Osteoblast (primary cell): Measurements from ENCODE around the gene GNG14. TPM values are rescaled to one million over a fixed set of nuclear protein-coding genes. Genes with fewer than 3 reads are reported as not detected.
A peak's percentile ranks its signal among the peaks of the same experiment; 100 is the strongest.
"Not testable (repeated sequence)": the region's sequence is repeated elsewhere in the genome, so short reads cannot be mapped to it uniquely, and the experiment has no call there.

Source experiments
- DNase-seq: peaks from one replicate; pipeline ENCODE4 v3.0.0; 2011; ENCODE audit warnings: low spot score, mixed read lengths; ENCODE audit not compliant: insufficient read length; ENCODE audit errors: missing footprints
- H2AFZ ChIP-seq: 2 replicates; pipeline ENCODE4 v1.6.0; 2011; ENCODE audit warnings: mild to moderate bottlenecking, low read length
- H3K27ac ChIP-seq: 2 replicates; pipeline ENCODE4 v1.5.1; 2011; ENCODE audit warnings: mild to moderate bottlenecking, low read depth, low read length, moderate library complexity
- H3K27me3 ChIP-seq: 2 replicates; pipeline ENCODE4 v1.6.0; 2012; ENCODE audit warnings: mild to moderate bottlenecking, control low read depth, inconsistent platforms, low read length, moderate library complexity; ENCODE audit not compliant: insufficient read depth
- H3K36me3 ChIP-seq: 2 replicates; pipeline ENCODE4 v1.5.1; 2011; ENCODE audit warnings: mild to moderate bottlenecking, low read length, control low read depth, moderate library complexity; ENCODE audit not compliant: insufficient read depth
- H3K4me1 ChIP-seq: 2 replicates; pipeline ENCODE4 v1.5.1; 2011; ENCODE audit warnings: mild to moderate bottlenecking, low read length, control low read depth, moderate library complexity; ENCODE audit not compliant: insufficient read depth
- H3K4me2 ChIP-seq: 2 replicates; pipeline ENCODE4 v1.6.0; 2011; ENCODE audit warnings: mild to moderate bottlenecking, low read length; ENCODE audit not compliant: insufficient read depth
- H3K4me3 ChIP-seq: fragments of 200-600 bp; sonication (generic); 3 replicates; pipeline ENCODE4 v1.5.1; 2012; ENCODE audit warnings: mild to moderate bottlenecking, low read length, inconsistent platforms; ENCODE audit not compliant: insufficient read depth
- H3K79me2 ChIP-seq: 2 replicates; pipeline ENCODE4 v1.6.0; 2012; ENCODE audit warnings: mild to moderate bottlenecking, low read length, control low read depth, inconsistent platforms; ENCODE audit not compliant: insufficient read depth
- H3K9me3 ChIP-seq: 2 replicates; pipeline ENCODE4 v1.5.1; 2011; ENCODE audit warnings: low read depth, low read length, control low read depth
- H4K20me1 ChIP-seq: 2 replicates; pipeline ENCODE4 v1.6.0; 2012; ENCODE audit warnings: mild to moderate bottlenecking, low read length, control low read depth; ENCODE audit not compliant: insufficient read depth
- total RNA-seq: library from RNA; depleted of rRNA; stranded (reverse); fragments of >200 nt; gene quantifications from 2 replicates; pipeline ENCODE4 v1.2.3, GENCODE V29; 2012
- TF ChIP-seq, protein P1 (sequence below): IDR thresholded peaks from 2 replicates; pipeline ENCODE4 v1.5.1; 2011; ENCODE audit warnings: mild to moderate bottlenecking, low read depth, low read length, moderate library complexity; ENCODE audit errors: extremely low read depth

GNG14 gene
- total RNA-seq, 1 donor = not detected

DNA sequence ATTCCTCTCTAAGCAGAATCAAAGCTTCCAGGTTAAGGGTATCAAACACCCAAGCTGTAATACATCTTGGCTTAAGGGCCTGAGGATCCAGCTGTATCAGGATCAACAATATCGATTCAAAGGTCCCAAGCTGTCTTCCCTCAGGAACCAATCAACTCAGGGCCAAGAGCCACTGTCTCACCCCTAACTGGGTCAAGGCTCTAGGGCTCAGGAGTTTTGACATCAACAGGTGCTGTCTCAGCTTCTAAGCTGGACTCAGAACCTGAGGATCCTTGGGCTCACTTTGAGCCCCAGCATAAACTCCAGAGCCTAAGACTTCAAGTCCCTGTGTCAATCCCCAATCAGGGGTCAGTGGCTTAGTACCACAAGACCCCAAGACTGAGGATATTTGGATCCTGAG, 7.7 kb downstream of the GNG14 start:
- H3K27me3 ChIP-seq = no peaks in the 10 kb centered on the region
- peaks cover 9% of the 10 kb centered on the region for H3K4me1 ChIP-seq
- TF ChIP-seq, protein P1, sequence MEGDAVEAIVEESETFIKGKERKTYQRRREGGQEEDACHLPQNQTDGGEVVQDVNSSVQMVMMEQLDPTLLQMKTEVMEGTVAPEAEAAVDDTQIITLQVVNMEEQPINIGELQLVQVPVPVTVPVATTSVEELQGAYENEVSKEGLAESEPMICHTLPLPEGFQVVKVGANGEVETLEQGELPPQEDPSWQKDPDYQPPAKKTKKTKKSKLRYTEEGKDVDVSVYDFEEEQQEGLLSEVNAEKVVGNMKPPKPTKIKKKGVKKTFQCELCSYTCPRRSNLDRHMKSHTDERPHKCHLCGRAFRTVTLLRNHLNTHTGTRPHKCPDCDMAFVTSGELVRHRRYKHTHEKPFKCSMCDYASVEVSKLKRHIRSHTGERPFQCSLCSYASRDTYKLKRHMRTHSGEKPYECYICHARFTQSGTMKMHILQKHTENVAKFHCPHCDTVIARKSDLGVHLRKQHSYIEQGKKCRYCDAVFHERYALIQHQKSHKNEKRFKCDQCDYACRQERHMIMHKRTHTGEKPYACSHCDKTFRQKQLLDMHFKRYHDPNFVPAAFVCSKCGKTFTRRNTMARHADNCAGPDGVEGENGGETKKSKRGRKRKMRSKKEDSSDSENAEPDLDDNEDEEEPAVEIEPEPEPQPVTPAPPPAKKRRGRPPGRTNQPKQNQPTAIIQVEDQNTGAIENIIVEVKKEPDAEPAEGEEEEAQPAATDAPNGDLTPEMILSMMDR = no peak
- peak; percentile 60 for DNase-seq
- no peaks in the 10 kb centered on the region for H3K9me3 ChIP-seq
- no peak overlapping the region for H3K27ac ChIP-seq
- H3K79me2 ChIP-seq = peaks cover 16% of the 10 kb centered on the region
- H3K36me3 ChIP-seq = peaks cover 25% of the 10 kb centered on the region
- H2AFZ ChIP-seq = peak overlapping the region; percentile 20
- H4K20me1 ChIP-seq = no peaks in the 10 kb centered on the region
- peak overlapping the region; percentile 90 for H3K4me3 ChIP-seq
- peak overlapping the region; percentile 88 for H3K4me2 ChIP-seq

DNA sequence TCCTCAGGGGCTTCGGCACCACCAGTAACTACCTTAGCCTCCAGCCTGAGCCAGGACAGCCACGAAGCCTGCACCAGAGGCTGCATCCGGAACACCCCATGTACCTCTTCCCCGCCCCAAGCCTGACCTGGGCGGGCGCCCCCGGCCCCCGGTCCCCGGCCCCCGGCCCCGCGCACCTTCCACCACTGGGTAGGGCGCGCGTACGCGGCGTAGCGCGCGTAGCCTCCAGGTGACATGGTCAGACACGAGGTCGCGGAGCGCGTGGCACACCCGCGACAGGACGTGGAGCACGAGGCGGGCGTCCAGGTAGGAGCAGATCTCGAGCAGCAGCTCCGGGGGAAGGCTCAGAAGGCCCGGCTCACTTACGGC, 8.2 kb downstream of the GNG14 start:
- H3K4me2 ChIP-seq = peak overlapping the region; percentile 88
- TF ChIP-seq, protein P1 = no peak
- peak overlapping the region; percentile 67 for H3K27ac ChIP-seq
- peak overlapping the region; percentile 90 for H3K4me3 ChIP-seq
- H3K36me3 ChIP-seq = peaks cover 29% of the 10 kb centered on the region
- no peaks in the 10 kb centered on the region for H3K9me3 ChIP-seq
- H2AFZ ChIP-seq = peak overlapping the region; percentile 83
- DNase-seq = no peak
- H4K20me1 ChIP-seq = no peaks in the 10 kb centered on the region
- H3K79me2 ChIP-seq = peaks cover 16% of the 10 kb centered on the region
- H3K27me3 ChIP-seq = no peaks in the 10 kb centered on the region
- H3K4me1 ChIP-seq = peaks cover 9% of the 10 kb centered on the region

DNA sequence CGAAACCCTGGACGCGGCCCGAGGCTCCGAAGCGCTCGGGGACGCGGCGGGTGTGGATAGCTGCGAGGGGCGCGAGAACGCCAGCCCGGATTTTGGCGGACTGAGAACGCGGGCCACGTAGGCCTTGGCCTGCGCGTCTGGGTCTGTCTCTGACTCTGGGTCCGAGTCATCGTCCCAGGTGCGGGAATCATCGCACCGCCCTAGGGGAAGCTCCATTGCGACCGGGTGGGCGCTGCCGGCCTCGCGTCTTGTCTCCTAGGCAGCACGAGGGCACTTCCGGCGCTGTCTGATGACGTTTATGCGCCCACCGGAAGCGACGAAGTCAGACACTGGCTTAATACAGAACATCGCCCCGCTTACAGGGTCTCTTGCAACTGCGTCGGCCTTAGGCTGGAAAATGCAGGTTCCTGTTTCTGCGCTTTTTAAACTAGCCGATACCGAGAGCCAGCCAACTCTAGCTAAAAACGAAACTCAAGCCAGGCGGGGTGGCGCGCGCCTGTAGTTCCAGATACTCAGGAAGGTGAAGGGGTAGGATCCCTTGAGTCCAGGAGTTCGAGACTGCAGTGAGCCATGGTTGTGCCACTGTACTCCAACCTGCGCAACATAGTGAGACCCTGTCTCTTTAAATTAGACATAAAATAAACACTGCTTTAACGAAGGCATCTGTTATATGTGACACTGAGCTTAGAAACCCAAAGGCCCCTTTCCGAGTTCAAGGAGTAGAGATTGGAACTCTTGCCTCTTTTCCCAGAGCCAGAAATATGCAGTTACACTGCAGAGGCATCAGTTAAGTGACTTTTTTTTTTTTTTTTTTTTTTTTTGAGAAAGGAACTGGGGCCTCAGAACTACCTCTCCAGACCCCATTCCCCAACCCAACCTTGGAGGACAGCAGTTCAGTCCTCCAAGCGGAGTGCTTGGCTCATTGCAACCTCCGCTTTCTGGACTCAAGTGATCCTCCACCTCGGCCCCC, 8.9 kb downstream of the GNG14 start, which contains the start of gene FBXW9:
FBXW9 (minus strand) TSS at position 266 of the 970 bp plus-strand sequence; CDS start at position 216, 50 bp downstream.
- Histone ChIP-seq H3K27me3 (no peaks in the 10 kb centered on the region), H3K79me2 (peaks cover 16% of the 10 kb centered on the region), H3K36me3 (peaks cover 36% of the 10 kb centered on the region), H2AFZ (peak within 1 kb of the TSS; percentile 83), H4K20me1 (no peaks in the 10 kb centered on the region), H3K27ac (peak within 1 kb of the TSS; percentile 67), H3K9me3 (no peaks in the 10 kb centered on the region), H3K4me1 (peaks cover 9% of the 10 kb centered on the region), H3K4me2 (peak within 1 kb of the TSS; percentile 88), H3K4me3 (peak within 1 kb of the TSS; percentile 90)
- DNase-seq = peak; percentile 100
- TF ChIP-seq, protein P1 = no peak

DNA sequence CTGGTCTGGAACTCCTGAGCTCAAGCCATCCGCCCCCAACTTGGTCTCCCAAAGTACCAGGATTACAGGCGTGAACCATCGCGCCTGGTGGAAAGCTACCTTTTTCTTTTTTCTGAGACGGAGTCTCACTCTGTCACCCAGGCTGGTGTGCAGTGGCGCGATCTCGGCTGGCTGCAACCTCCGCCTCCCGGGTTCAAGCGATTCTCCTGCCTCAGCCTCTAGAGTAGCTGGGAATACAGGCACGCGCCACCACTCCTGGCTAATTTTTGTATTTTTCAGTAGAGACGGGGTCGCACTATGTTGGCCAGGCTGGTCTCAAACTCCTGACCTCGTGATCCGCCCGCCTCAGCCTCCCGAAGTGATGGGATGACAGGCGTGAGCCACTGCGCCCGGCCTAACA, 9.6 kb downstream of the GNG14 start:
- H3K27ac ChIP-seq, H3K27me3 ChIP-seq, H3K4me1 ChIP-seq, H4K20me1 ChIP-seq, H2AFZ ChIP-seq, H3K4me2 ChIP-seq, H3K4me3 ChIP-seq, DNase-seq, H3K9me3 ChIP-seq: not testable (repeated sequence)
- Histone ChIP-seq H3K36me3 (peaks cover 43% of the 10 kb centered on the region), H3K79me2 (peaks cover 16% of the 10 kb centered on the region)
